ENCODE data around the gene CALR.
"Not testable (repeated sequence)": the region's sequence is repeated elsewhere in the genome, so short reads cannot be mapped to it uniquely, and the experiment has no call there.

The CALR gene

DNA sequence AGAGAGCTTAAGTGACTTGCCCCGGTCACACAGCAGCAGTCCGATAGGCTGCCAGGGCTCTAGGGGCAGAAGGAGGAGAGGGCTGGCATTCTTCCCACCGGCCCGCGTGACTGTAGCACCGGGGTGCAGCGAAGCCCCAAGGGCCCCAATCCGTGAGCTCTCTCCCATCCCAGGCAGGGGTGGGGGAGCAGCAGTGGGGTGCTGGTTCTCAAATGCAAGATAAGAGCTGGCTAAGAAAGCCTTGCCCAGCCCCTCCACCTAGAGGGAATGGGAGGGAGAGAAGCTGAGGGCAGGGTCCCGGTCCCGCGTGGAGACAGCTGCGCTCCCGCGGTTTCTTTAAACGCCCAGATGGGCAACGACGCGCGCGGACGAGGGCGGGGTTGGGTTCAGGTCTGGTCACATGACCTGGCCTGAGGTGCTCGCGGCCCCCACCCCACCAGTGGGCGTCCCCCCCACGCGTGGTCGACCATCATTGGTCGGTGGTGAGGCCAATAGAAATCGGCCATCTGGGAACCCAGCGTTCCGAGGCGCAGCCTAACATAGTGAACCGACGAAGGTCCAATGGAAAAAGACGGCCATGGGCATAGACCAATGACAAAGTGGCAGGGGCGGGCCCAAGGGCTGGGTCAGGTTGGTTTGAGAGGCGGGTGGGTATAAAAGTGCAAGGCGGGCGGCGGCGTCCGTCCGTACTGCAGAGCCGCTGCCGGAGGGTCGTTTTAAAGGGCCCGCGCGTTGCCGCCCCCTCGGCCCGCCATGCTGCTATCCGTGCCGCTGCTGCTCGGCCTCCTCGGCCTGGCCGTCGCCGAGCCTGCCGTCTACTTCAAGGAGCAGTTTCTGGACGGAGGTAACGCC lies at the start of gene CALR:
TSS of gene CALR (plus strand) at position 683 of the 852 bp plus-strand sequence. CDS start at position 754, 71 bp downstream.
- FAIRE-seq (peak; percentile 91), DNase-seq (ENCODE audit: low spot score) (peak; percentile 99)

DNA sequence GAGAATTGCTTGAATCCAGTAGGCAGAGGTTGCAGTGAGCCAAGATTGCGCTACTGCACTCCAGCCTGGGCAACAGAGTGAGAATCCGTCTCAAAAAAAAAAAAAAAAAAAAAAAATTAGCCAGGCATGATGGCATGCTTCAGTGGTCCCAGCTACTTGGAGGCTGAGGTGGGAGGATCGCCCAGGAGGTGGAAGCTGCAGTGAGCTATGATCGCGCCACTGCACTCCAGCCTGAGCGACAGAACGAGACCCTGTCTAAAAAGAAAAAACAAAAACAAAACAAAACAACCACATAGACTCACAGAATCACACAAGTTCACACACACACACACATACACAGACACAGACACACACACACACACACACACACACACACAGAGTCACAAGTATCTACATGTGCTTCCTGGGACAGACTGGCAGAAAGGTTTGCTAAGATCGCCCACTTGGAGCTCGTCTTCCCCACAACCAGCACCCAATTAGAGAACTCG lies 48.1 kb upstream of the CALR start:
- not testable (repeated sequence) for DNase-seq (ENCODE audit: low spot score); FAIRE-seq

DNA sequence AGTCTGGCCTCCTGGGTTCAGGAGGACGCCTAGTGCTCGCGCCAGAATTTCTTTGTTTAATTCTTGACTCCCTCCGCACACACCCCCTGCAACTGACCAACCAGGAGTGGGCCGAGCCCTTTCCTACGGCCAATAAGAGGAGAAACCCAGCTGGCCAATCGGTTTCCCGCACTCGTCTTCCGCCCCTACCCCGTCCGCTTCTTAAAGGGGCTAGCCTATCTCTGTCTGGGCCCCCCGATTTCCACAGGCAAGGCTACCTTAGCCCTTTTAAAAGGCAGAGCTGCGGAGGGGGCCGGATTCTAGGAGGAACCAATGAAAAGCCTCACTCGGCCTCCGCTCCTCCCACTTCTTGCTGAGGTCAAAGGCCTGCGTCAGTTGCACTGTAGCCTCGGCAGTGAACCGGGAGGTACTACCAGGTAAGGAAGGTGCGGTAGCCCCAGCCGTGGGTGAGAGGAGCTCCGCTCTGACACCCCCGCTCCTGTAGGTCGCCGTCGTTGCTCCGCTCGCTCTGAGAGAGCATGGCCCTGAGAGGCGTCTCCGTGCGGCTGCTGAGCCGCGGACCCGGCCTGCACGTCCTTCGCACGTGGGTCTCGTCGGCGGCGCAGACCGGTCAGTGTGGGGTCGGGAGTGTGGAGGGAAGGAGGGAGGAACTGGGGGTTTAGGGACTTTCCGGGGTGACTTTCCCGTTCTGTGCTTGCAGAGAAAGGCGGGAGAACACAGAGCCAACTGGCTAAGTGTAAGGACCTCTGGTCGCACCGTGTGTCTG lies 47.4 kb upstream of the CALR start, which contains the start of gene GCDH:
TSS of gene GCDH (plus strand) at position 374 of the 766 bp plus-strand sequence. CDS start at position 519, 145 bp downstream.
- peak; percentile 96 for FAIRE-seq
- peak; percentile 95 for DNase-seq (ENCODE audit: low spot score)

DNA sequence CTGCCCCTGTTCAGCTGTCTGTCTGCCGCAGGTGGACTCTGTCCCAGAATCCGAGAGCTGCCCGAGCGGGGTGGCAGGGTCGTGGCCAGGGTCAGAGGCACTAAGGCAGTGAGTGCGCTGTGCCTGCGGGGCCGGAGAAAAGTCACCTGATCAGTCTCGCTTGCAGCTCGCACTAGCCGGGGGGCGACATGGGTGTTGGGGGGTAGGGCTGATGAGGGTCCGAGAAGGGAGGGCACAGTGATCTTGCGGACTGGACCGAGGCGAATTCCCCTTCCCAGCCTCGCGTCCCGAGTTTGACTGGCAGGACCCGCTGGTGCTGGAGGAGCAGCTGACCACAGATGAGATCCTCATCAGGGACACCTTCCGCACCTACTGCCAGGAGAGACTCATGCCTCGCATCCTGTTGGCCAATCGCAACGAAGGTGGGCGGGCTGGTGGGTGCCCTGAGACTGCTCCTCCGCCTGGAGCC lies 46.8 kb upstream of the CALR start:
- no peak for FAIRE-seq
- DNase-seq (ENCODE audit: low spot score): no peak

DNA sequence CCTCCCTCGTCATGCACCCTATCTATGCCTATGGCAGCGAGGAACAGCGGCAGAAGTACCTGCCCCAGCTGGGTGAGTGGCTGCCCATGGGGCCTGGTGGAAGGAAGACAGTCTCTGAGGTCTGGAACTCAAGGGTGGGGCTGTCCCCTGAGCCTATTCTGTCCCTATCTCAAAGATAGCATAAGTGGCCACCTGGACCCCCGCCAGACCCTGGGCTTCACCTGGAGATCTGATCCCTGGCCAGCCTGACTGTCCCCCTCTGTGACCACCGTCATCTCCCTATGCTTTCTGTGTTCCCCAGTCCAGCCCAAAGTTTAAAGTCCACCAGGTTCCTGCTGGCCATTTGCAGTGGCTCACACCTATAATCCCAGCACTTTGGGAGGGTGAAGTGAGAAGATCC lies 44.8 kb upstream of the CALR start:
- FAIRE-seq (no peak), DNase-seq (ENCODE audit: low spot score) (no peak)

DNA sequence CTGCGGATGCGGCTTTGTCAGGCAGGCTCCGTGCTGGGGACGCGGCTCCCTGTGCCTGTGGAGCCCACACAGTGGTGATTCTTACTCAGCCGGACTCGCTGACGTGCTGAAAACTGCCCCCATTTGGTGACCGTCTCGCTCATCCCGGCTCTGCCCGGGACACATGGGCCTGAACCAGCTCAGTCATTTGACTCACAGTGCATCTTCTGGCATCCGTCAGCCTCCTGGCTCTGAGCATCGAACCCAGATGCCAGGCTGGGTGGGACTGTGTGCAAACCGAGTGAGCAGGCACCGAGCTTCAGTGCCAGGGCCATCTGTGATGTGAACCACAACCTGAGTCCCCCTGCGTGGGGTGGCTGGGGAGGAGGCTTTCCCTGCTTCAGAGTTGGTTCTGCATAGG lies 41.9 kb upstream of the CALR start:
- FAIRE-seq (no peak), DNase-seq (ENCODE audit: low spot score) (no peak)

DNA sequence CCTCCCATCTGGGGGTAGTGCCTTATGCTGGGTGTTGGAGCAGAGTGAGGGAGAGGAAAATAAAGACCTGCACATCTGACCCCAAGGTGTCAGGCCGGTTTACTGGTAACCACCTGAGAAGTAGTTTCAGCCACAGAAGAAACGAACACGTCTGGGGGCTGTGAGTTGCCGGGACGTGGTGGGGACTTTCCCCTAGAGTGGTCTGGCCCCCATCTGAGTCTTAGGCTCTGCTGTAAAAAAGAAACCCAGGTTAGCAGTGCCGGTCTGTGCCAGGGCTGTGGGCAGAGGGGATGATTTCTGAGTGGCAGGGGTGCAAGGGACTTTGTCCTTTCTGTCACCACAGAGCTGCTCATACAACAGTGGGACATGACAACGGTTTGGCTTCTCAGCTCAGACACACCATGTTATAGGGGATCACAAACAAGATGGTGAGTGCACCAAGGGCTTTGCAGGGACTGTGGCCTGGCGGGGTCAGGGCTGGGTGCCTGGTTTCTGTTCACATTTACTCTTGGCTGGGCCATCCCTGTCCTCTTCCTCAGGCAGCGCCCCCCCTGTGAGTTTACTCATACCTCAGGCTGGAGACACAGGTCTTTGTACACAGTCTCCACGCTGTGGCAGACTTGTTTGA lies 38.4 kb upstream of the CALR start:
- no peak for DNase-seq (ENCODE audit: low spot score)
- FAIRE-seq: no peak

DNA sequence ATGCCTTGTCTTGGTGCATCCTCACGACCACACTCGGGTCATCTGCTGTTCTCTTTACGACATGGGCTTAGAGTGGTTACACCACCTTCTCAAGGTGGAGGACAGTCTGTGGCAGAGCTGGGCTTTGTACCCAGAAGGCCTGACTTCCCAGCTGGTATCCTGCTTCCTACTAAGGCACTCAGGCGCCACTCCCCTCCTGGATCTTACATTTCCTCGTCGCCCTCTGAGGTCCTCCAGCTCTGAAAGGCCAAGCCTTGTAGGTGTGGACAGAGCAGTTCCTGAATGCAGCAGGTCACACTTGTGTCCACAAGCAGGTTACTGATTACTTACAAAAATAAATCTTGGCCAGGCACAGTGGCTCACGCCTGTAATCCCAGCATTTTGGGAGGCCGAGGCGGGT lies 31.2 kb upstream of the CALR start:
- DNase-seq (ENCODE audit: low spot score) (no peak), FAIRE-seq (no peak)

DNA sequence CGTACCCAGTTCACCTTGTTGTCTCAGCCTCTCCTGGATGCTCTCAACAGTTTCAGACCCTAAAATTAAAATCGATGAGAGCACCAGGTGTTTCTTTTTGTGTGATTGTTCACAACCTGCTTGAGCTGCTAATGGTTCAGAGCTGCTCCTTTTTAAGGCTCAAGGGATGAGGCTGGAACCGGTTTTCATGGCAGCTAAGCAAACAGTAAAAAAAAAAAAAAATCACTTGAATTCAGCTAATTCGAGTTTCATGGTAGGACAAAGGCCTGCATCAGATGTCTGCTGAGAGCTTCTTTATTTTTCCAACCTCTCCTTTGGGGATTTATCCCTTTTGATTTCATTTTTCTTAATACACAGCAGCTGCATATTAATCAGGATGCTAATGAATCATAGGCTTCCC lies 25.8 kb upstream of the CALR start:
- FAIRE-seq: no peak
- DNase-seq (ENCODE audit: low spot score): no peak

DNA sequence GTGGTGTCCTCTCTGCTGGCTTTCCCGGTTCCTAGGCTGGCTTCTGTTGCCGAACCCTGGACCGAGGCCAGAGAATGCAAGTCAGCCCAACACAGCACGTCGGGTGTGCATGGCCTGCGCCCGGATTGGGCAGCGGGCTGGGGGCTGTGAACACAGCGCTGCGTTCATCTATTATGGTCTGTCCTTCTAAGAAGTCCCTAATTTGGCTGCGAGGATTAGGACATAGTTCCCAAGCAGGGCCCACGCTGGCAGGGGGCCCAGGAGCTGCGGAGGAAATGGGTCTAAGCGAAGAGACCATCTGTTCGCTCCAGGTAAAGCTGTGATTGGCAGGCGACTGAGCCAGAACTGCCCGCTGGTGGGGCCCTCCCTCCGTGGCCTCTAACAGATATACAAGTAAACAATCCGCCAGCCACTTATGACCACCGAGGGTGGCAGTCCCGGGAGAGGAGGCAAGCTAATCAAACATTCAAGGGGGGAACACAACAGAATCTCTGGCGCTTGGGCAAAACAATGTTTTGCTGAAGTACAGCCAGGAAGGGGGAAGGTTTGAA lies 25.3 kb upstream of the CALR start:
- FAIRE-seq (no peak), DNase-seq (ENCODE audit: low spot score) (no peak)

DNA sequence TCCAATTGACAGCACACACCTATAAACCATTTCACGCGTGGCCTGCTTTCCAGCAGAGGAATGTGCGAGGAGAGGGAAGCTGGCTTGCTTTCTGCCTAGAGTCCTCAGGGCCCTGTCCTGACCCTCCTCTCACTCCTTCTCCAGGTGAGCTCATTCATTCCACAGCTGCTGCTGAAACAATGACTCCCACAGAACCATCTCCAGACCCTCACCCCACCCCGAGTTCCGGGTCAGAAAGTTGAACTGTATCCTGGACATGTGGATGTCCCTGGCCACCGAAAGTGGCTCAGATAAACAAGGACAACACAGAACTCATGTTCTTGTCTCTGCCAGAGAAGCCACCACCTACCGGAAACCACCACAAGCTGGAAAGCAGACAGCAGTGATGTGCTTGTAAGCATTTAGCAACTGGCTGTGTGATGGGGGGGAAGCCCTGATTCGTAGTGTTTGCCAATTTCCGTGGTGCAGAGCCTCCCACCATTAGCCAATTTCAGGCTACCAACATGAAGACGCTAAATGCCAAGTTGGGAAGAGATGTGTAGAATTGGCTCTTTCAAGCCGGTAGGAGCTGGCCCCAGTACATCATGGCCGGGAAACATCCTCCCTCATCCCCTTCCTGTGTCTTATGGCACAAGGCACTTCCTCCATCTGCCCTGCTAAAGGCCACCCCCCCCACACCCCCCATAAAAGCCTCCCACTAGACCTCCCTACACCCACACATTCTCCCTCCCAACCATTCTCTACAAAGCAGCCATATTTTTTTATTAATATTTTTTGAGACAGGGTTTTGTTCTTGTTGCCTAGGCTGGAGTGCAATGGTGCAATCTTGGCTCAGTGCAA lies 24.3 kb upstream of the CALR start:
- DNase-seq (ENCODE audit: low spot score) (no peak), FAIRE-seq (no peak)

DNA sequence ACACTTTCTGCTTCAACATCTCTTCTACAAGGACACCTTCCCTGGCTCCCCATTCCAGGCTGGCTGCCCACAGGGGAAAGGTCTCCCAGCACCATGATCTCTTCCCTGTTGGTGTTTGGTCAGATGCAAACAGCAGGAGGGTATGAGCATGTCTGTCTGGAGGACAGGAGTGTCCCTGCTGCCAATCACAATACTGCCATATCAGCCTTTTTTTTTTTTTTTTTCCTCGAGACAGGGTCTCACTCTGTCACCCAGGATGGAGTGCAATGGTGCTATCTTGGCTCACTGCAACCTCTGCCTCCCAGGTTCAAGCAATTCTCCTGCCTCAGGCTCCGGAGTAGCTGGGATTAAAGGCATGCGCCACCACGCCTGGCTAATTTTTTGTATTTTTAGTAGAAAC lies 22.5 kb upstream of the CALR start:
- DNase-seq (ENCODE audit: low spot score); FAIRE-seq: not testable (repeated sequence)

DNA sequence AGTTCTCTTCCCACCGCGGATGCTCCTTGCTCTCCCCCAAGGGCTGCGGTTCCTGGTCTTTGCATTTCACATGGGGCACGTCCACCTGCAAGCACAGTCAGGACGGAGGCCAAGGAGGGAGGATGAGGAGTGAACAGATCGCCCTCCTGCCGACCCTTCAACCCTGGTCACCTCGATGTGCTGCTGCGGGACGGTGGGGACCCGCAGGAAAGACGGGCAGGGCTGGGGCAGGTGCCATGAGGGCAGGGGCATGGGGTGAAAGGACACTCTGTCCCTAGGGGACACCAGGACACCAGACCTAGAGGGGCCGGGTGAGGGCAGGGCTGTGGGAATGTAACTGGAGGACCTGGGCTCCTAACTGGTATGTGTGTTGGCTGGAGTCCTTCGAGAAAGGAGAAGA lies 20.2 kb upstream of the CALR start:
- DNase-seq (ENCODE audit: low spot score): no peak
- no peak for FAIRE-seq

DNA sequence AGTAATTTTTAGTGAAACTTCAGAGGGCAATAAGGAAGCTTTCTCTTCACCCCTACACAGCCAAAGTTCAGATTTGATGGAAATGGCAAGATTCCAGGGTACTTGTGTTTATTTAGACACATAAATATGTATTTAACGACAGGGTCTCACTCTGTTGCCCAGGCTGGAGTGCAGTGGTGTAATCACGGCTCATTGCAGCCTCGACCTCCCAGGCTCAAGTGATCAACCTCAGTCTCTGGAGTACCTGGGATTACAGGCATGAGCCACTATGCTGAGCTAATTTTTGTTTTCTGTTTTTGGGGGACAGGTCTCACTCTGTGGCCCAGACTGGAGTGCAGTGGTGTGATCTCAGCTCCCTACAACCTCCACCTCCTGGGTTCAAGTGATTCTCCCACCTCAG lies 17.4 kb upstream of the CALR start:
- FAIRE-seq (no peak), DNase-seq (ENCODE audit: low spot score) (no peak)

DNA sequence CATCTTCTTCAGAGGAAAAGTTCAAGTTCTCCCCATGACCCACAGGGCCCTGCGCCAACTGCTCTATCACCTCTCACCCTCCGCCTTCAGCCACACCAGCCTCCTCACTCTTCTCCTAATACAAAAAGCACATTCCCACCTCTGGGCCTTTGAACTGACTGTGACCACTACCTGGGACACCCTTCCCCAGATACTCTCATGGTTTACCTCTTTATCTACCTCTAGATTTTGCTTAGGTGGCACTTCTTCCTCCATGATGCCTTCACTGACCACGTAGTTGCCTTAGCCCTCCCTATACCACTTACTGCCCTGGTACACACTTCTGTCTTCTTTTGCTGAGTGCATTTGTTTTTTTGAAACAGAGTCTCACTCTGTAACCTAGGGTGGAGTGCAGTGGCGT lies 15.4 kb upstream of the CALR start:
- no peak for DNase-seq (ENCODE audit: low spot score)
- no peak for FAIRE-seq

DNA sequence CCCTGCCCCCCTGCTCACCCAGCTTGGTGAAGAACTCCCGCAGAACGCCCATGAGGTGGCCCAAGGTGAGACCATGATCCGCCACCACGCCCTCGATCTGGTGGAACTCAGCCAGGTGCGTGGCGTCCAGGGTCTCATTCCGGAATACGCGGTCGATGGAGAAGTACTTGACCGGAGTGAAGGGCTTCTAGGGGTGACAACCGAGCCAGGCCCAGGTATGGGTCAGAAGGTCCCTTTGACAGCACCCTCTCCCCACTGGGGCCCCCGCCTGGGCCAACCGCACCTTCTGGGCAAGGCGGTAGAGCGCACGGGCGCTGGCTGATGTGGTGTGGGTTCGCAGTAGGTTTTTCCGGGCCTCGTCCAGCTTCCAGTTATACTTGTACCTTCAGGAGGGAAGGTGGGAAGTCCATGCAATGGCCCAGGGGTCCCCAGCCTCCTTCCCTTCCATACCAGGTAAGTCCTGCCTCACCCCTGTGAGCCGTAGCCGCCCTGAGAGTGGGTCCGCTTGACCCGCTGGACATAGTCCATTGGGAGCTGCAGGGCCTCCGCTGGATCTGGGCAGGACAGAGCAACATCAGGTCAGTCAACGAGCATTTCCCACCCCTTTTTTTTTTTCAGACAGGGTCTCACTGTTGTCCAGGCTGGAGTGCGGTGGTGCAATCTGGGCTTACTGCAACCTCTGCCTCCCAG lies 13.6 kb upstream of the CALR start:
- no peak for DNase-seq (ENCODE audit: low spot score)
- FAIRE-seq: no peak

DNA sequence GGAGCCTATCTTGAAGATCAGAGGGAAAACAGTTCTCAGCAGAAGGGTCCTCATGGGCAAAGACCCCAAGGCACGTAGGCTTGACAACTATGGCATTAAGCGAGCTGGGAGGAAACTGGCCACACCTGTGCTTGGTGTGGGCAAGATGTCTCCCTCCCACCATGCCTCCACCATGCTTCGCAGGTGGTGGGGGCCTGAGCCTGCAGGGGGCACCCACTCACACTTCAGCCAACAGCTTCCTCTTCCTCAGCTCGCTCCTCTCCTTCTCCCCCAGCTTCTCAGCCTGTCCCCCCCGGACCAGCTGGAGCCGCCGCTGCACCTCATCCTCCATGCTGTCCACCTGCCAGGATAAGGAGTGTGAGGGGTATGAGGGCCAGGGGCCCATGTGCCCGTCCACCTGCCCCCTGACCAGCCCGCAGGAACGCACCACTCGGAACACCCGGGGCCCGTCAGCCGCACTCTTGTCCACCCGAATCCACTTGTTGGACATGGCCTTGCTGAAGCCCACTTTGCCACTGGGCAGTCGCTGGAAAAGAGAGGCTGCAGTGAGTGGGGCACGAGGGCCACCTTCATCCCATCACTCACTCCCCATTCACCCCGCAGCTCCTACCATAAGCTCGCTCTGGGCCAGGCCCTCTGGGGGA lies 8.3 kb upstream of the CALR start:
- no peak for DNase-seq (ENCODE audit: low spot score)
- FAIRE-seq: no peak

DNA sequence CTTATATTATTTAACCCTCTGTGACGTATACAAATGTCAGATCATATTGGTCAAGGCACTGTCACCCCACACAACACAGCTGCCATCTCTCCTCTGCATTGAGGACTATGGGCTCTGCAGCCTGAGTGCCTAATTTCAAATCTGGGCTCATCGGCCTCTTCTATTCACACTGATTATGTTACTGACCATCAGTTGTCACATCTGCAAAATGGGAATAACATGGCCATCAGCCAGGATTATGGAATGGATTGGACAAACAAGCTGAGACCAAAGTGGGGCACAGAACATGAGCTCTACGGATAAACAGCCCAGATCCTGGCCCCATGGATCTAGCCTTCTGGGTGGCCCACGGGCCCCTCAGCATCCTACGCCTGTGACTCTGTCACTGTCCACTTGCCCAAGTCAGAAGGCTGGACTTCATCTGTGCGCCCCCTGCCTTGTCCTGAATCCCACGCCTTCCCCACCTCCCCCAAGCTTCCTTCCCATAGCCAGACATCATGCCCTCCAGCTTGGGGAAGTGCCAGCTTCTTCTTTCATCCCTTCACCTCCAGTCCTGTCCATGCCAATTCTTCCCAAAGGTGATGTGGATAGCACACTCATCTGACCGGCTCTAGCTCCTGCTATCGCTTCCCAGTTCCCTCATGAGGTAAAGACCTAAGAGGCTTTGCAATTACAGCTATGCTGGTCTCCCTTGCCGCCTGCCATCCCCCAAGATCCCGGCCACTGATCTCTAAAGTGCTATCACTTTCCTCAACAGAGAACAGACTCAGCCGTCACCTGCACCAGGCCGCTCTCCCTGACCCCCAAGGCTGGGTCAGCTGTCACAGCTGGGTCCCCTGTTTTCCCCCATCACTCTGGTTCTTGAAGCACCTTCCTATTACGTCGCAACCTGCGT lies 5.8 kb upstream of the CALR start:
- no peak for DNase-seq (ENCODE audit: low spot score)
- no peak for FAIRE-seq

Measured in RCC 7860 (cell line).